HepG2 (cell line): ENCODE data around the gene SNX19. TPM values are rescaled to one million over a fixed set of nuclear protein-coding genes. Genes with fewer than 3 reads are reported as not detected.

ENCODE experiments used
- ATAC-seq: fragments of 200-7000 bp; cut with Tn5 transposase; 3 replicates; pipeline ENCODE4 v1.9.1; 2020; ENCODE audit warnings: mild to moderate bottlenecking, moderate library complexity
- BruUV-seq: library from RNA; stranded (reverse); fragments of 400-500 nt; replicated peaks from 2 replicates; lab custom pipeline; 2021; lab: Mats Ljungman, UMichigan
- CTCF ChIA-PET: fragments of 300-600 bp; formaldehyde crosslinking; extraction: SDS; loops from one replicate; lab custom pipeline; 2021; ENCODE audit warnings: low total read pairs, inconsistent platforms, low intra/inter-chr PET ratio; lab: Yijun Ruan, JAX
- POLR2A ChIA-PET: fragments of 350-600 bp; sonication (Branson Sonifier 250); formaldehyde crosslinking; loops from one replicate; lab custom pipeline; 2020; ENCODE audit warnings: antibody characterized with exemption, inconsistent platforms; lab: Yijun Ruan, JAX
- DNase-seq: peaks from one replicate; pipeline ENCODE4 v3.0.0-alpha.2; 2015; ENCODE audit warnings: low spot score
- FAIRE-seq: peaks from 3 replicates; lab custom pipeline; 2011; peaks lifted over from hg19 to GRCh38; lab: Jason Lieb, UNC
- H2AFZ ChIP-seq: one replicate; pipeline ENCODE4 v1.6.1; 2011; ENCODE audit warnings: low read length, inconsistent platforms
- H3K27ac ChIP-seq: fragments of 300-600 bp; 3 replicates; pipeline ENCODE4 v1.8.0; 2011; ENCODE audit warnings: mixed run types, mild to moderate bottlenecking, mixed read lengths, low read length, inconsistent platforms; ENCODE audit not compliant: insufficient read depth; ENCODE audit errors: extremely low read length
- H3K27me3 ChIP-seq, 2 experiments: fragments of 200-600 bp in 1 of 2; 2 replicates in 1 of 2; 3 replicates in 1 of 2; pipeline versions ENCODE4 v1.6.0 to v1.8.0; 2011; ENCODE audit warnings: low read length in 2 of 2, mild to moderate bottlenecking in 2 of 2, moderate library complexity in 2 of 2, inconsistent platforms in 1 of 2; ENCODE audit not compliant: insufficient read depth in 2 of 2, control insufficient read depth in 1 of 2
- H3K36me3 ChIP-seq, 2 experiments: fragments of 200-600 bp in 1 of 2; replicated peaks in 1 of 2; 2 replicates in 1 of 2; 3 replicates in 1 of 2; pipeline versions ENCODE4 v1.5.1 to v1.8.0; 2011; ENCODE audit warnings: low read length in 2 of 2, inconsistent platforms in 1 of 2; ENCODE audit not compliant: insufficient read depth in 2 of 2, control insufficient read depth in 1 of 2
- H3K4me1 ChIP-seq: 2 replicates; pipeline ENCODE4 v1.5.1; 2012; ENCODE audit warnings: low read length, inconsistent platforms; ENCODE audit not compliant: insufficient read depth
- H3K4me2 ChIP-seq: 2 replicates; pipeline ENCODE4 v1.6.0; 2011; ENCODE audit warnings: low read depth, low read length, inconsistent platforms
- H3K4me3 ChIP-seq, 3 experiments: fragments of 200-600 bp in 1 of 3; sonication (generic), shearing (Covaris generic) in 1 of 3; replicated peaks in 1 of 3; 2 replicates each; pipeline ENCODE4 v1.5.1; 2011 to 2016; ENCODE audit warnings: low read length in 3 of 3, inconsistent platforms in 2 of 3, low read depth in 2 of 3, mild to moderate bottlenecking in 2 of 3, control low read depth in 1 of 3, mixed read lengths in 1 of 3; ENCODE audit not compliant: insufficient read depth in 1 of 3
- H3K79me2 ChIP-seq: one replicate; pipeline ENCODE4 v1.6.1; 2011; ENCODE audit warnings: low read length, inconsistent platforms; ENCODE audit not compliant: insufficient read depth
- H3K9ac ChIP-seq: 2 replicates; pipeline ENCODE4 v1.6.0; 2011; ENCODE audit warnings: mild to moderate bottlenecking, low read depth, low read length, inconsistent platforms; ENCODE audit not compliant: insufficient read depth
- H3K9me3 ChIP-seq: 2 replicates; pipeline ENCODE4 v1.5.1; 2012; ENCODE audit warnings: mild to moderate bottlenecking, low read length
- H4K20me1 ChIP-seq: 2 replicates; pipeline ENCODE4 v1.6.0; 2011; ENCODE audit warnings: inconsistent platforms, mild to moderate bottlenecking, low read length, moderate library complexity; ENCODE audit not compliant: insufficient read depth
- ELK4 ChIP-seq: sonication (generic); formaldehyde crosslinking; IDR thresholded peaks from 2 replicates; pipeline ENCODE4 v1.9.0; 2021; ENCODE audit warnings: missing genetic modification reagents, borderline replicate concordance
- ISX ChIP-seq: sonication (generic); formaldehyde crosslinking; conservative IDR thresholded peaks from 2 replicates; pipeline ENCODE4 v1.5.0; 2020; ENCODE audit warnings: missing genetic modification reagents
- KAT7 ChIP-seq: IDR thresholded peaks from 2 replicates; pipeline ENCODE4 v1.6.1; 2018; ENCODE audit warnings: borderline replicate concordance, missing compliant biosample characterization
- LBX2 ChIP-seq: sonication (generic); formaldehyde crosslinking; IDR thresholded peaks from 2 replicates; pipeline ENCODE4 v1.5.0; 2020; ENCODE audit warnings: missing genetic modification reagents, mild to moderate bottlenecking, borderline replicate concordance
- LCORL ChIP-seq, 2 experiments: fragments of 450-650 bp in 1 of 2; sonication (generic) in 1 of 2; formaldehyde crosslinking in 1 of 2; IDR thresholded peaks; 2 replicates each; pipeline versions ENCODE4 v1.5.0 to v1.6.1; 2017 to 2020; ENCODE audit warnings: antibody characterized with exemption in 1 of 2, missing genetic modification reagents in 1 of 2
- PLRG1 ChIP-seq: fragments of 450-650 bp; conservative IDR thresholded peaks from 2 replicates; pipeline ENCODE4 v1.6.1; 2016
- RARG ChIP-seq: sonication (generic); formaldehyde crosslinking; IDR thresholded peaks from 2 replicates; pipeline ENCODE4 v1.4.0; 2020; ENCODE audit warnings: low read depth, mild to moderate bottlenecking, missing genetic modification reagents
- RBM39 ChIP-seq: fragments of 200-400 bp; formaldehyde crosslinking; IDR thresholded peaks from one replicate; pipeline ENCODE4 v1.6.1; 2018; ENCODE audit warnings: antibody characterized with exemption, mild to moderate bottlenecking, low read depth, low read length; ENCODE audit not compliant: poor library complexity, severe bottlenecking
- RFX3 ChIP-seq: IDR thresholded peaks from 2 replicates; pipeline ENCODE4 v1.6.1; 2016; ENCODE audit warnings: missing biosample characterization, missing genetic modification reagents
- SETDB1 ChIP-seq: sonication (generic); formaldehyde crosslinking; IDR thresholded peaks from 2 replicates; pipeline ENCODE4 v1.5.1; 2020; ENCODE audit warnings: missing genetic modification reagents, mild to moderate bottlenecking, borderline replicate concordance
- STAT5B ChIP-seq: sonication (generic); formaldehyde crosslinking; IDR thresholded peaks from 2 replicates; pipeline ENCODE4 v1.4.0; 2020; ENCODE audit warnings: missing genetic modification reagents
- TCF7L2 ChIP-seq: IDR thresholded peaks from 2 replicates; pipeline ENCODE4 v1.6.1; 2011; ENCODE audit warnings: mild to moderate bottlenecking, low read depth, low read length, moderate library complexity
- WIZ ChIP-seq: sonication (generic); formaldehyde crosslinking; IDR thresholded peaks from 2 replicates; pipeline ENCODE4 v1.5.1; 2020; ENCODE audit warnings: mild to moderate bottlenecking, missing genetic modification reagents
- ZC3H4 ChIP-seq: sonication (generic); formaldehyde crosslinking; IDR thresholded peaks from 2 replicates; pipeline ENCODE4 v1.4.0; 2020; ENCODE audit warnings: missing genetic modification reagents, borderline replicate concordance
- ZFP36L2 ChIP-seq: sonication (generic); formaldehyde crosslinking; IDR thresholded peaks from 2 replicates; pipeline ENCODE4 v1.4.0; 2020; ENCODE audit warnings: missing genetic modification reagents
- ZNF121 ChIP-seq: sonication (generic); formaldehyde crosslinking; IDR thresholded peaks from 2 replicates; pipeline ENCODE4 v1.5.0; 2020; ENCODE audit warnings: mild to moderate bottlenecking, missing genetic modification reagents
- ZNF790 ChIP-seq: sonication (generic); formaldehyde crosslinking; IDR thresholded peaks from 2 replicates; pipeline ENCODE4 v1.8.0; 2022; ENCODE audit warnings: missing genetic modification reagents, mild to moderate bottlenecking, borderline replicate concordance
- ZNF850 ChIP-seq: sonication (generic); formaldehyde crosslinking; conservative IDR thresholded peaks from 2 replicates; pipeline ENCODE4 v1.9.0; 2021; ENCODE audit warnings: mild to moderate bottlenecking, missing genetic modification reagents
- WGBS: methylation state at CpG from one replicate; pipeline ENCODE4 v1.1.6; 2017; ENCODE audit warnings: low lambda C conversion rate; 5-methylcytosine and 5-hydroxymethylcytosine counted together
- in situ Hi-C: cut with HindIII; loops from 2 replicates; pipeline ENCODE4 v1.10.0; 2017; ENCODE audit warnings: low pct_unique_long_range_greater_than_20kb; ENCODE audit not compliant: extremely low pct_ligation_motif_present
- intact Hi-C: fragments of 100-400 bp; cut with micrococcal nuclease; formaldehyde crosslinking; loops from one replicate; pipeline ENCODE4 v1.10.0; 2022; ENCODE audit not compliant: unreplicated experiment
- polyA plus RNA-seq, 8 experiments: library from polyadenylated mRNA; depleted of rRNA in 3 of 8; stranded (reverse) in 7 of 8; unstranded in 1 of 8; fragments of >200 nt; fragmentation: Illumina TruSeq in 4 of 8; extraction: Trizol in 4 of 8; gene quantifications; 2 replicates each; pipeline versions ENCODE4 v1.2.1 to v1.2.3, GENCODE V29; 2011 to 2016; ENCODE audit warnings: low read depth in 4 of 8, missing spikeins in 1 of 8, mixed read lengths in 1 of 8; ENCODE audit not compliant: insufficient read depth in 1 of 8
- total RNA-seq, 5 experiments: library from RNA; depleted of rRNA; stranded (reverse); fragments of >200 nt; fragmentation: Illumina TruSeq; extraction: Trizol; gene quantifications; 2 replicates each; pipeline ENCODE4 v1.2.3, GENCODE V29; 2016; ENCODE audit warnings: low read depth in 1 of 5

The SNX19 gene
- total and polyA plus RNA-seq, 2 of the 13 experiments (the other 11 are each of a cell fraction or from before 2014, with no cell fraction given): 0.13 to 0.27 TPM

GRCh38 chr11:130830566-130830965, 85.7 kb downstream of the SNX19 start (continued):
- TF ChIP-seq ELK4 (no peak), TCF7L2 (no peak), SETDB1 (CRISPR knock-in tag) (no peak), ISX (no peak), RBM39 (no peak), PLRG1 (no peak), STAT5B (no peak)

- ChIA-PET POLR2A (no interaction called here), CTCF (no interaction called here)
- in situ Hi-C loops (loop anchor here (10.0 kb wide), 1 partner anchor 395 kb away; no protein-coding TSS in a partner anchor), intact Hi-C loops (no loop called here)
- Histone ChIP-seq H3K9me3 (no peaks in the 10 kb centered on the region), H3K79me2 (no peaks in the 10 kb centered on the region), H3K36me3 (no peaks in the 10 kb centered on the region), H3K27ac (no peak overlapping the region), H4K20me1 (no peaks in the 10 kb centered on the region), H3K27me3 (peaks cover 0 to 7% of the 10 kb centered on the region in 2 experiments; a peak in 3 of 5 replicates), H3K4me3 (no peak overlapping the region), H3K9ac (no peak overlapping the region), H2AFZ (no peak overlapping the region), H3K4me2 (no peak overlapping the region), H3K4me1 (no peaks in the 10 kb centered on the region)
- no peak for FAIRE-seq
- TF ChIP-seq ZFP36L2 (CRISPR knock-in tag): no peak
- TF ChIP-seq RARG (CRISPR knock-in tag): no peak
- TF ChIP-seq ZC3H4 (CRISPR knock-in tag): no peak
- no peak for TF ChIP-seq ZNF790 (CRISPR knock-in tag)
- no peak for TF ChIP-seq ZNF121
- no peak for TF ChIP-seq LBX2 (CRISPR knock-in tag)
- no peak for TF ChIP-seq RFX3 (CRISPR knock-in tag)
- TF ChIP-seq LCORL (IDR thresholded peaks at IDR 0.05): no peak
- TF ChIP-seq LCORL (CRISPR knock-in tag; IDR thresholded peaks at IDR 0.05): no peak
- TF ChIP-seq ZNF850: no peak
- TF ChIP-seq WIZ: no peak
- no peak for TF ChIP-seq KAT7 (CRISPR knock-in tag)
- BruUV-seq: no TSS peak
- DNase-seq: no peak
- no peak for ATAC-seq
- WGBS: 56% methylated on average over 3 of the region's 6 CpGs
These were observed 86.3 kb downstream of the SNX19 start for GRCh38 chr11:130829920-130830511.
